Right lobe of liver (tissue), 4 donors: ENCODE results near the gene TMEM106C.

ENCODE experiments used
- POLR2A ChIP-seq: fragments of 450-650 bp; IDR thresholded peaks from one replicate; pipeline ENCODE4 v1.6.1; 2017; ENCODE audit warnings: antibody characterized with exemption, mild to moderate bottlenecking
- TF ChIP-seq, protein P1 (sequence below), 4 donors: fragments of 200-600 bp in 3 of 4; fragments of 450-650 bp in 1 of 4; IDR thresholded peaks; one replicate each; pipeline versions ENCODE4 v1.5.1 to v1.8.0; 2016 to 2022; ENCODE audit warnings: antibody characterized with exemption in 4 of 4, mild to moderate bottlenecking in 2 of 4
- donor health status: DM: no; HTN: no; CAD: no.
- donor health status: DM: no; HTN: no; CAD: no.
- donor health status: DM: no; HTN: yes; CAD: no.

GRCh38 chr12:47980779-47981495 is 17.5 kb downstream of the TMEM106C start:
- TF ChIP-seq POLR2A = no peak
- TF ChIP-seq, protein P1, sequence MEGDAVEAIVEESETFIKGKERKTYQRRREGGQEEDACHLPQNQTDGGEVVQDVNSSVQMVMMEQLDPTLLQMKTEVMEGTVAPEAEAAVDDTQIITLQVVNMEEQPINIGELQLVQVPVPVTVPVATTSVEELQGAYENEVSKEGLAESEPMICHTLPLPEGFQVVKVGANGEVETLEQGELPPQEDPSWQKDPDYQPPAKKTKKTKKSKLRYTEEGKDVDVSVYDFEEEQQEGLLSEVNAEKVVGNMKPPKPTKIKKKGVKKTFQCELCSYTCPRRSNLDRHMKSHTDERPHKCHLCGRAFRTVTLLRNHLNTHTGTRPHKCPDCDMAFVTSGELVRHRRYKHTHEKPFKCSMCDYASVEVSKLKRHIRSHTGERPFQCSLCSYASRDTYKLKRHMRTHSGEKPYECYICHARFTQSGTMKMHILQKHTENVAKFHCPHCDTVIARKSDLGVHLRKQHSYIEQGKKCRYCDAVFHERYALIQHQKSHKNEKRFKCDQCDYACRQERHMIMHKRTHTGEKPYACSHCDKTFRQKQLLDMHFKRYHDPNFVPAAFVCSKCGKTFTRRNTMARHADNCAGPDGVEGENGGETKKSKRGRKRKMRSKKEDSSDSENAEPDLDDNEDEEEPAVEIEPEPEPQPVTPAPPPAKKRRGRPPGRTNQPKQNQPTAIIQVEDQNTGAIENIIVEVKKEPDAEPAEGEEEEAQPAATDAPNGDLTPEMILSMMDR (IDR thresholded peaks at IDR 0.05) = no peak
